Coronary artery (tissue), 2 donors: ENCODE results near the gene SPRR3.

ENCODE experiments used
- DNase-seq: peaks from one replicate; pipeline ENCODE4 v3.0.0-alpha.2; 2017; ENCODE audit warnings: low spot score
- H3K27ac ChIP-seq, 2 donors: fragments of 200-600 bp; sonication (generic); one replicate each; pipeline ENCODE4 v1.5.1; 2016 to 2019
- H3K4me3 ChIP-seq: fragments of 200-600 bp; sonication (generic); 2 replicates; pipeline ENCODE4 v1.5.1; 2016; ENCODE audit warnings: mild to moderate bottlenecking, moderate library complexity
- TF ChIP-seq, protein P1 (sequence below): fragments of 200-600 bp; sonication (generic); IDR thresholded peaks from one replicate; pipeline ENCODE4 v1.5.1; 2019; ENCODE audit warnings: antibody characterized with exemption

Gene SPRR3

DNA sequence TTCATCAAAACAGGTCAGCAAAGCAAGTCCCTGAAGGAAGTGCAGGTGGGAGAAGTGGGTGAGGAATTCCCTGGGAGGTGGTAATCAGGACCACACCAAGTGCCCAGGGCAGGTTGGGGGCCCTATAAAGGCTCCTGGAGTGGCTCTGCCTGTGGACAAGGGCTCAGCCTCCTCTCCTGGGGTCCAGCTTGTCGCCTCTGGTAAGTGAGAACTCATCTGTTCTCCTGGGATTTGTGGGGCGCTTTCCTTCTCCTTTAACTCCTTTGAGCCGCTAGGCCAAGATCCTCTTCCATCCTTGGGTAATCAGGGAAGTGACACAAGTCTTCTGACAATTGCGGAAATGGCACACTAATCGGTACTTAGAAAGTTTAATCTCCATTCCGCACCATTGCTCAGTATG, 31.1 kb upstream of the SPRR3 start, which contains the start of gene SPRR4:
SPRR4 (plus strand) TSS at position 154 of the 400 bp plus-strand sequence. CDS start 1,243 bp downstream, outside the sequence.
- DNase-seq, result no peak
- no peak within 1 kb of the TSS for H3K27ac ChIP-seq
- H3K4me3 ChIP-seq, result no peak within 1 kb of the TSS
- TF ChIP-seq, protein P1, sequence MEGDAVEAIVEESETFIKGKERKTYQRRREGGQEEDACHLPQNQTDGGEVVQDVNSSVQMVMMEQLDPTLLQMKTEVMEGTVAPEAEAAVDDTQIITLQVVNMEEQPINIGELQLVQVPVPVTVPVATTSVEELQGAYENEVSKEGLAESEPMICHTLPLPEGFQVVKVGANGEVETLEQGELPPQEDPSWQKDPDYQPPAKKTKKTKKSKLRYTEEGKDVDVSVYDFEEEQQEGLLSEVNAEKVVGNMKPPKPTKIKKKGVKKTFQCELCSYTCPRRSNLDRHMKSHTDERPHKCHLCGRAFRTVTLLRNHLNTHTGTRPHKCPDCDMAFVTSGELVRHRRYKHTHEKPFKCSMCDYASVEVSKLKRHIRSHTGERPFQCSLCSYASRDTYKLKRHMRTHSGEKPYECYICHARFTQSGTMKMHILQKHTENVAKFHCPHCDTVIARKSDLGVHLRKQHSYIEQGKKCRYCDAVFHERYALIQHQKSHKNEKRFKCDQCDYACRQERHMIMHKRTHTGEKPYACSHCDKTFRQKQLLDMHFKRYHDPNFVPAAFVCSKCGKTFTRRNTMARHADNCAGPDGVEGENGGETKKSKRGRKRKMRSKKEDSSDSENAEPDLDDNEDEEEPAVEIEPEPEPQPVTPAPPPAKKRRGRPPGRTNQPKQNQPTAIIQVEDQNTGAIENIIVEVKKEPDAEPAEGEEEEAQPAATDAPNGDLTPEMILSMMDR, result no peak

DNA sequence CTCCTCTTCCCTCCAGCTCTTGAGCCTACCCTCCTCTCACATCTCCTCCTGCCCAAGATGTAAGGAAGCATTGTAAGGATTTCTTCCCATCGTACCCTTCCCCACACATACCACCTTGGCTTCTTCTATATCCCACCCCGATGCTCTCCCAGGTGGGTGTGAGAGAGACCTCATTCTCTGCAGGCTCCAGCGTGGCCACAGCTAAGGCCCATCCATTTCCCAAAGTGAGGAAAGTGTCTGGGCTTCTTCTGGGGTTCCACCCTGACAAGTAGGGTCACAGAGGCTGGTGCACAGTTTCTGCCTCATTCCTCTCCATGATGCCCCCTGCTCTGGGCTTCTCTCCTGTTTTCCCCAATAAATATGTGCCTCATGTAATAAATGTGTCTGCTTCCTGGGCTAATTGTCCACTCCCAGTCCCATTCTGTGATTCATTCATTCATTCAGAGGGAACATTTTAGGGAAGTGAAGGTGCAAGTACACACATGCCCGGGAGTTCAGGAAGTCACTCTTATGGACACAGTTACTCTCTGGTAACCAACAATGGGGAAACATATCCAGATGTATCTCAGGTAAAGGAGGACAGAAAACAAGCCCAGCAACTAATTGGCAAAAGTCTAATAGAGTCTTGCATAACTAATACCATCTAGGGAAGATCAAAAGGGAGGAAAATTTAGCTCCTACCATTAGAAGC, 29.2 kb upstream of the SPRR3 start:
- no peak overlapping the region for H3K4me3 ChIP-seq
- TF ChIP-seq, protein P1, result no peak
- H3K27ac ChIP-seq, result no peak overlapping the region
- no peak for DNase-seq

DNA sequence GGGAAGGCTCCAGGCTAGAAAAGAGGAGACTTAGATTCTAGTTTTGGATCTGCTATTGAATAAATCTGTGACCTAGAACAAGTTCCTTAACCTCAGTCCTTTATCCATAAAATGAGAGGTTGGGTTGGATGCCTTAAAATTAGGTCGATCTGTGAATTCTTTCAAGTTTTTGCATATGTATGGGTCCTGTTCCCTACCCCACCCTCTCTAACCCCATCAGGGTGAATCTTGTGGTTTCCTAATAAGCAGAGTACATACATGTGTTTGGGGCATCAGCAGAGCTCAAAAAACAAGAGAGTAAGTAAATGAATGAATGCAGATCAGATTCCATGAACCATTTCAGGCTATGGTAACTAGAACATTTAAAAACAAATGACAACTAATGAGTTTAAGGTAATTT, 24.9 kb upstream of the SPRR3 start:
- no peak for DNase-seq
- TF ChIP-seq, protein P1, result no peak
- no peak overlapping the region for H3K27ac ChIP-seq
- no peak overlapping the region for H3K4me3 ChIP-seq

DNA sequence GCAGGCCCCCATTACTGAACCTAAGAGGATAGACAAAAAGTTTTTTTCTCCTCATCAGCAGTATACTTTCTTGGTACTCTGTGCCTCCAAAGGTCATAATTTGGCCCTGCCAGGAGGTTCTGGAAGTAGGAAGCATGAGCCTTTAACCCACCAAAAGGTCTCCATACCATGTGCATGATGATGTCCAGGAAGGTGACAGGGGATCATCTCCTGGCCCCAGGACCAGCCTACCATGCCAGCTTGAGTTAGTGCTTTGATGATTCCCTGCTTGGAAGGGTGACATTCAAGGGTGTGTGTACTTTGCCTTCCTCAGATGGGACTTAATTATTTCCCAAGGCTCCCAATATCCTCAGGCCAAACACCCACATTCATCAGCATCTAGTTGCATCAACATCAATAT, 23.9 kb upstream of the SPRR3 start:
- DNase-seq, result no peak
- TF ChIP-seq, protein P1, result no peak
- Histone ChIP-seq H3K4me3 (no peak overlapping the region), H3K27ac (no peak overlapping the region)

DNA sequence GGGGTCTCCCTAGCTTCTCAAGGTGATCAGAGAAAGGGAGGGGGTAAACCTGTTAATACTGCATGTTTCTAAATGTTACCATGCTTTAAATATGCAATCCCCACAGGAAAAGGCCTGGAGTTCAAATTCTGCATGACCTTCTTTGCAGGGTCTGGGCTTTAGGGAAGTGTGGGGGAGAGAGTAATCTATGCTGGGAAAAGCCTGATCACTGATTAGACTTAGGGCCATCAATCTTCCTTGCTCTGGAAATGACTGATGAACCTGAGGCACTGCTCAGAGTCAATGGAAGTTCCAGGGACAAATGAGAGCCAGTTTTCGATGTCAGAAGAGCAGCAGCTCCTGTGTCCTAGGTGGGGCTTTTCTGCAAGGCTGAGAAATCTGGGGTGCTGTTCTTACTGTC, 20.9 kb upstream of the SPRR3 start:
- DNase-seq, result no peak
- H3K4me3 ChIP-seq, result no peak overlapping the region

DNA sequence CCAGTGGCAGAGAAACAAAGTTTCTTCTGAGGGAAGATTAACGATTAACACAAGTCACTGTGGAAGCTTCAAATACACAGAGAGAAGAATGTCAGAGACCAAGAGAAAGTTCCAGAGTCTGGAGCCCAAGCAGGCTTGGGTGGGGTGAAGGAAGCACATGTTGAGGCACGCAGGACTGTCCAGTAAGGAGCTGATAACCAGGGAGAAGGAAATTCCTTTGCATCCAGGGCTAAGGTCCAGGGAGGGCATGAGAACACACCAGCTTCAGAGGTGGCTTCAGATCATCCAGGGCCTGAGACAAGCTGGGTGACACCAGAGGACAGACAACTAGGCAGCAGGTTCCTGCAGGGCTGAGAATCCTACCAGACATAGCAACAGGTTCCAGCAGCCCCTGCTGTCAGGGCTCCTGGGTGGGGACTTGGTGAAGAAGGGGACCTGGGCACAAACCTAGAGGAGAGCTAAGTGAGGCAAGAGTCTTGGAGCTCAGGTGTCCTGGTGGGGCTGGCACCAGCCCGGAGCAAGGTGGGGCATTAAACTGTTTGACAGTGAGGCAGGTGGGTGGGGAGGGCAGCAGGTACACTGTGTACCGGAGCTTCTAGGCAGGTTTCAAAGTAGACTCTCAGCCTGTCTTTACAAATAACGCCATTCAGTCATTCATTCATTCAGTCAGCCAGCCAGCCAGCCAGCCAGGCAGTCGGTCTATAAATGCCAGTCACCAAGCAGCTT, 20.2 kb upstream of the SPRR3 start:
- H3K4me3 ChIP-seq, result no peak overlapping the region
- no peak for DNase-seq
- TF ChIP-seq, protein P1, result no peak
- H3K27ac ChIP-seq, result no peak overlapping the region

More for the DNA sequence above, 20.9 kb upstream of the SPRR3 start:
- TF ChIP-seq, protein P1, result no peak
- H3K27ac ChIP-seq, result no peak overlapping the region

DNA sequence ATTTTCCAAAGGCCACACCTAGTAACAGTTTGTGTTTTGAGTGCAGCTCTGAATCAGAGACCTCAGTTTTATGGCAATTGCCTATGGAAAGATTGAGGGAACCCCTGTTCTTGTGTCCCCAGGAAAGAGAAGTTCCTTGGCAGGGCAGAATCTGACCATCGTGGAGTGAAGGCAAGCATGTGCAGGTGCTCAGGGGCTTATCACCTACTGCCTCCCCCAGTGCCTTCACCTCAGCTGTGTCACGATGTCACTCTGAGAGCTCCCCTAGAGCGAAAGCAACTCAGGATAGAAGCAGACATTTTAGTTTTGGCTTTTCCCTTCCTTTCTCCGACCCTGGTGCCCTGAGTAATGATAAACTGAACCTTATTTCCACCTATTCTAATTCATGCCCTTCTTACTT, 19.5 kb upstream of the SPRR3 start:
- TF ChIP-seq, protein P1, result no peak
- DNase-seq, result no peak
- Histone ChIP-seq H3K4me3 (no peak overlapping the region), H3K27ac (no peak overlapping the region)
